ENCODE measurements around the gene TSPAN7. TPM values are rescaled to one million over a fixed set of nuclear protein-coding genes. Genes with fewer than 3 reads are reported as not detected.

The TSPAN7 gene
- total and polyA plus RNA-seq, 2 donors (not counting 1 experiment from before 2014, with no cell fraction given) = 0.03 TPM; not detected in 1

DNA sequence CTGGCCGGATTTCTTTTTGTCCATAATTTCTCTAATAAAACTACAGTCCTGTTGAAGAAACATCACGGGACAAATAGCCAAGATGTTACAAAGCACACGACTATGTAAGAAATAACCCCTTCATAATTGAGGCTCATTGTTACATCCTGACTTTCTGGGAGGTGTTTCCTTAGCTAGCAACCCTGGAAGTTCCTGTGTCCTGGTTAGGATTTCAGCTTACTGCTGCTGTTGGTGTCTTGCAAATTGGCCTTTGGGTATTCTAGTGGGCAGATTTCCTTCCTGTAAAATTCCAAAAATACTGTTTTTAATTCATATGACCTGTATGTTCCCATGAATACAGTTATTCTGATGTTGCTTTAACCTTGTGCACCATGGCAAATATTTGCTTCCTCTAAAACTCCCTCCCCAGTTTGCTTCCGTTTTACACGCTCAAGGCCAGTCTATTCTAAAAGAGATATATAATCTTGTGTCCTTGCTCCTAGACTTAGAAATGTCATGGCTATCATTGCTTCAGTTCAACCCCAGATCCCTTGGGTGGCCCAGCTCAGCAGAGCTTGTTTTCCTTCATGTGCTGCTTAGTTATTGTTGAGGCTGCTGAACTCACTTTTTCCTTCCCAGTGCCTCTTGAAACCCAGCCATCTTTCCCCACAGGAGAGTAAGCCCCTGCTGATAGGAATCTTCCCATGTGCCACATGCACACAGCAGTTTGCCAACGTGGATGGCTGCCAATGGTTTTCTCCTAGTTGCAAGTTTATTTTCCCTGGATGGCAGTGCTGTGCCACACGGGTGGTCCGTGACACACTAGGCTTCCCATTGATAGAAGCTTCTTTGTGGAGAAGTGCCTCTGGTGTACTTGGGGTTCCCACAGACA lies 75.8 kb downstream of the TSPAN7 start:
- H3K79me2 ChIP-seq (ENCODE audit: control insufficient read depth, insufficient read depth, low read length) = no peaks in the 10 kb centered on the region
- H3K27ac ChIP-seq (ENCODE audit: insufficient read depth, low read length) = no peak overlapping the region
- no peaks in the 10 kb centered on the region for H3K4me1 ChIP-seq (ENCODE audit: control insufficient read depth, extremely low read depth, insufficient read depth, low read length)
- H3K27me3 ChIP-seq (ENCODE audit: control insufficient read depth, insufficient read depth, low read length) = no peaks in the 10 kb centered on the region
- H3K36me3 ChIP-seq (ENCODE audit: control insufficient read depth, insufficient read depth, low read length) = no peaks in the 10 kb centered on the region
- H4K20me1 ChIP-seq (ENCODE audit: control insufficient read depth, extremely low read depth, insufficient read depth, low read length) = no peaks in the 10 kb centered on the region
- H3K4me2 ChIP-seq (ENCODE audit: extremely low read depth, insufficient read depth, low read length) = no peak overlapping the region
- H3K9ac ChIP-seq (ENCODE audit: insufficient read depth, low read length) = no peak overlapping the region
- no peak overlapping the region for H3K4me3 ChIP-seq (replicated peaks in 1 of 4; ENCODE audit: control extremely low read depth in 1 of 4, insufficient read depth in 1 of 4, low read depth in 3 of 4, low read length in 4 of 4)
- no peak for TF ChIP-seq EZH2 (IDR thresholded peaks at IDR 0.05; ENCODE audit: low read length, missing control alignments)
- TF ChIP-seq, protein P1, sequence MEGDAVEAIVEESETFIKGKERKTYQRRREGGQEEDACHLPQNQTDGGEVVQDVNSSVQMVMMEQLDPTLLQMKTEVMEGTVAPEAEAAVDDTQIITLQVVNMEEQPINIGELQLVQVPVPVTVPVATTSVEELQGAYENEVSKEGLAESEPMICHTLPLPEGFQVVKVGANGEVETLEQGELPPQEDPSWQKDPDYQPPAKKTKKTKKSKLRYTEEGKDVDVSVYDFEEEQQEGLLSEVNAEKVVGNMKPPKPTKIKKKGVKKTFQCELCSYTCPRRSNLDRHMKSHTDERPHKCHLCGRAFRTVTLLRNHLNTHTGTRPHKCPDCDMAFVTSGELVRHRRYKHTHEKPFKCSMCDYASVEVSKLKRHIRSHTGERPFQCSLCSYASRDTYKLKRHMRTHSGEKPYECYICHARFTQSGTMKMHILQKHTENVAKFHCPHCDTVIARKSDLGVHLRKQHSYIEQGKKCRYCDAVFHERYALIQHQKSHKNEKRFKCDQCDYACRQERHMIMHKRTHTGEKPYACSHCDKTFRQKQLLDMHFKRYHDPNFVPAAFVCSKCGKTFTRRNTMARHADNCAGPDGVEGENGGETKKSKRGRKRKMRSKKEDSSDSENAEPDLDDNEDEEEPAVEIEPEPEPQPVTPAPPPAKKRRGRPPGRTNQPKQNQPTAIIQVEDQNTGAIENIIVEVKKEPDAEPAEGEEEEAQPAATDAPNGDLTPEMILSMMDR (conservative IDR thresholded peaks at IDR 0.05 in 1 of 2, IDR thresholded peaks at IDR 0.05 in 1 of 2; ENCODE audit: low read depth in 1 of 2, low read length in 2 of 2) = no peak
- H2AFZ ChIP-seq (ENCODE audit: low read length) = no peak overlapping the region
- no peak for DNase-seq (ENCODE audit: low read depth in 2 of 2)
- no peaks in the 10 kb centered on the region for H3K9me3 ChIP-seq (ENCODE audit: control insufficient read depth, insufficient read depth, low read depth, low read length)

DNA sequence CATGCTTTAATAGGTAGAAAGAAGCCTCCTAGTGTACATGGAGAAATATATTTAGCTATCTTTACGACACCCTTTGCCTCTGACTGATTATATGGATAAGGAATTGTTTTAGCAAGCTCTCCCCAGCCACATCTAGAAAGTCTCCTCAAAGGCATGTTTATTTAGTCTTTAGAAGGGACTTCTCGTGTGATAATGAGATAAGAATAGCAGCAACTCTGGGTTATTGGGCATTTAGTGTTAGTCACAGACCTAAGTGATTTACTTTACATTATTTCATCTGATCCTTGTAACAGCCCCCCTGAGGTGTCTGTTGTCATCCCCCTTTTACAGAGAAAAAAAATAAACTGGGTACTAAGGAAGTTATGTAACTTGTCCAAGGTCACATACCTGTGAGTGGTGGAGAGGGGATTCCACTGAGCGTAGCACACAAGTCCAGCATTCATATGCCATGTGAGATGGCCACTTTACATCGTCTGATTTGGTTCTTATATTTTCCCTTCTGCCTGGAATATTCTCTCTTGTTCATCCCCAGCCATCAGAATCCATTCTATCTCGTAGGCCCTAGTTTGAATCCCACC lies 77.7 kb downstream of the TSPAN7 start:
- H3K9ac ChIP-seq (ENCODE audit: insufficient read depth, low read length) = no peak overlapping the region
- H3K4me2 ChIP-seq (ENCODE audit: extremely low read depth, insufficient read depth, low read length) = no peak overlapping the region
- TF ChIP-seq, protein P1 (conservative IDR thresholded peaks at IDR 0.05 in 1 of 2, IDR thresholded peaks at IDR 0.05 in 1 of 2; ENCODE audit: low read depth in 1 of 2, low read length in 2 of 2) = no peak
- no peak for TF ChIP-seq EZH2 (IDR thresholded peaks at IDR 0.05; ENCODE audit: low read length, missing control alignments)

DNA sequence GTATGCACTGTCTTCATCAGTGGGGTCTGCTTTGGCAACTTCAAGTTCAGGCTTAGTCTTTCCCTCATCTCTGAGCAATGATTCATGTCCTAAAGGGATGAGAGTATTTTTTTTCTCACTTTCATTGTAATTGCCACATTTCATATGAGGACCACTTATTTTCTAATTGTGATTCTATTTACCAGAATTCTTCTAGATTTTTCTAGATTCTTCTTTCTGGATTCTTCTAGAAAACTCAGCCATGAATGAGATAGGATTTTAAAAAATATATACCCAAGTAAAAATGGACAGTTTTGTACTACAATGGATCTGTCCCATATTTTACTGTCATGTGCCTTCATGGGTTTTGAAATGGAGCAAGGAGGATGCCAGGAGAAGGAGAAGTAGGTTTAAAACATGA lies 78.4 kb downstream of the TSPAN7 start:
- Histone ChIP-seq H3K9me3 (ENCODE audit: control insufficient read depth, insufficient read depth, low read depth, low read length) (no peaks in the 10 kb centered on the region), H3K36me3 (ENCODE audit: control insufficient read depth, insufficient read depth, low read length) (no peaks in the 10 kb centered on the region)
- no peak for DNase-seq (ENCODE audit: low read depth in 2 of 2)

More for the DNA sequence above, 77.7 kb downstream of the TSPAN7 start:
- Histone ChIP-seq H4K20me1 (ENCODE audit: control insufficient read depth, extremely low read depth, insufficient read depth, low read length) (no peaks in the 10 kb centered on the region), H2AFZ (ENCODE audit: low read length) (no peak overlapping the region), H3K4me1 (ENCODE audit: control insufficient read depth, extremely low read depth, insufficient read depth, low read length) (no peaks in the 10 kb centered on the region), H3K36me3 (ENCODE audit: control insufficient read depth, insufficient read depth, low read length) (no peaks in the 10 kb centered on the region), H3K9me3 (ENCODE audit: control insufficient read depth, insufficient read depth, low read depth, low read length) (no peaks in the 10 kb centered on the region), H3K27me3 (ENCODE audit: control insufficient read depth, insufficient read depth, low read length) (no peaks in the 10 kb centered on the region), H3K79me2 (ENCODE audit: control insufficient read depth, insufficient read depth, low read length) (no peaks in the 10 kb centered on the region), H3K27ac (ENCODE audit: insufficient read depth, low read length) (no peak overlapping the region), H3K4me3 (replicated peaks in 1 of 4; ENCODE audit: control extremely low read depth in 1 of 4, insufficient read depth in 1 of 4, low read depth in 3 of 4, low read length in 4 of 4) (no peak overlapping the region)
- DNase-seq (ENCODE audit: low read depth in 2 of 2) = no peak

More for the DNA sequence above, 78.4 kb downstream of the TSPAN7 start:
- Histone ChIP-seq H3K4me2 (ENCODE audit: extremely low read depth, insufficient read depth, low read length) (no peak overlapping the region), H3K79me2 (ENCODE audit: control insufficient read depth, insufficient read depth, low read length) (no peaks in the 10 kb centered on the region), H3K4me3 (replicated peaks in 1 of 4; ENCODE audit: control extremely low read depth in 1 of 4, insufficient read depth in 1 of 4, low read depth in 3 of 4, low read length in 4 of 4) (no peak overlapping the region), H2AFZ (ENCODE audit: low read length) (no peak overlapping the region), H4K20me1 (ENCODE audit: control insufficient read depth, extremely low read depth, insufficient read depth, low read length) (no peaks in the 10 kb centered on the region), H3K27me3 (ENCODE audit: control insufficient read depth, insufficient read depth, low read length) (no peaks in the 10 kb centered on the region), H3K4me1 (ENCODE audit: control insufficient read depth, extremely low read depth, insufficient read depth, low read length) (no peaks in the 10 kb centered on the region), H3K27ac (ENCODE audit: insufficient read depth, low read length) (no peak overlapping the region), H3K9ac (ENCODE audit: insufficient read depth, low read length) (no peak overlapping the region)
- TF ChIP-seq, protein P1 (conservative IDR thresholded peaks at IDR 0.05 in 1 of 2, IDR thresholded peaks at IDR 0.05 in 1 of 2; ENCODE audit: low read depth in 1 of 2, low read length in 2 of 2) = no peak
- TF ChIP-seq EZH2 (IDR thresholded peaks at IDR 0.05; ENCODE audit: low read length, missing control alignments) = no peak
